ENCODE results near the gene PRCP. TPM values are rescaled to one million over a fixed set of nuclear protein-coding genes. Genes with fewer than 3 reads are reported as not detected.

PRCP gene
- total and polyA plus RNA-seq, 2 donors from 2014 or later, result 115 to 202 TPM

DNA sequence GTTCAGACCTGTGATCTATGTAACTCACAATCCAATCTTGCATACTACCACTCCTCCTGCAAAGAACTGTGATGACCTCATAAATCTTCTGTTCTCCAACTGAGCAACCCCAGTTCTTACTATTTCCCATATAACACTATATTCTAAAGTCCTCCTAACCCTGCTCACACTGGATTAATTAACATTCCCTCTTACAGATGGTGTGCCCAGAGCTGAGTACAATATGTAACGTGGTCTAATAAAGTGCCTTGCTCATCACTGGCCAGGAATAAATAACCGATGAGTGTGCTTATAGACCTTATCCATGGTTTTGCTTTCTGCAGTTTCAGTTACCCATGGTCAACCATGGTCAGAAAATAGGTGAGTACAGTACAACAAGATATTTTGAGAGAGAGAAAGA is 28.6 kb downstream of the PRCP start:
- no peaks in the 10 kb centered on the region for H3K27me3 ChIP-seq (ENCODE audit: control insufficient read depth, insufficient read depth, low read length)
- no peak for FAIRE-seq
- intact Hi-C loops (cut with DNase I), result no loop called here

GRCh38 chr11:82869657-82870056 is 30.6 kb downstream of the PRCP start:
- DNase-seq, result no peak
- Histone ChIP-seq H3K27me3 (ENCODE audit: control insufficient read depth, insufficient read depth, low read length) (no peaks in the 10 kb centered on the region), H3K9ac (ENCODE audit: low read length in 3 of 3) (no peak overlapping the region), H3K4me1 (ENCODE audit: control insufficient read depth in 2 of 3, insufficient read depth in 2 of 3, low read depth in 1 of 3, low read length in 3 of 3) (peaks cover 0 to 14% (median 9%) of the 10 kb centered on the region in 3 donors), H3K9me3 (ENCODE audit: control insufficient read depth in 2 of 3, insufficient read depth in 1 of 3, low read length in 3 of 3) (no peaks in the 10 kb centered on the region), H3K36me3 (ENCODE audit: control insufficient read depth in 2 of 3, insufficient read depth in 3 of 3, low read length in 3 of 3) (no peaks in the 10 kb centered on the region), H3K4me3 (ENCODE audit: low read length in 3 of 3) (no peak overlapping the region), H3K27ac (ENCODE audit: low read depth in 2 of 2, low read length in 2 of 2) (no peak overlapping the region)
- intact Hi-C loops (cut with DNase I), result no loop called here
- FAIRE-seq, result no peak
- TF ChIP-seq, protein P1, sequence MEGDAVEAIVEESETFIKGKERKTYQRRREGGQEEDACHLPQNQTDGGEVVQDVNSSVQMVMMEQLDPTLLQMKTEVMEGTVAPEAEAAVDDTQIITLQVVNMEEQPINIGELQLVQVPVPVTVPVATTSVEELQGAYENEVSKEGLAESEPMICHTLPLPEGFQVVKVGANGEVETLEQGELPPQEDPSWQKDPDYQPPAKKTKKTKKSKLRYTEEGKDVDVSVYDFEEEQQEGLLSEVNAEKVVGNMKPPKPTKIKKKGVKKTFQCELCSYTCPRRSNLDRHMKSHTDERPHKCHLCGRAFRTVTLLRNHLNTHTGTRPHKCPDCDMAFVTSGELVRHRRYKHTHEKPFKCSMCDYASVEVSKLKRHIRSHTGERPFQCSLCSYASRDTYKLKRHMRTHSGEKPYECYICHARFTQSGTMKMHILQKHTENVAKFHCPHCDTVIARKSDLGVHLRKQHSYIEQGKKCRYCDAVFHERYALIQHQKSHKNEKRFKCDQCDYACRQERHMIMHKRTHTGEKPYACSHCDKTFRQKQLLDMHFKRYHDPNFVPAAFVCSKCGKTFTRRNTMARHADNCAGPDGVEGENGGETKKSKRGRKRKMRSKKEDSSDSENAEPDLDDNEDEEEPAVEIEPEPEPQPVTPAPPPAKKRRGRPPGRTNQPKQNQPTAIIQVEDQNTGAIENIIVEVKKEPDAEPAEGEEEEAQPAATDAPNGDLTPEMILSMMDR (IDR thresholded peaks at IDR 0.05; ENCODE audit: borderline replicate concordance, extremely low read depth, insufficient read depth), result no peak

More for the DNA sequence above, 28.6 kb downstream of the PRCP start:
- Histone ChIP-seq H3K4me1 (ENCODE audit: control insufficient read depth in 2 of 3, insufficient read depth in 2 of 3, low read depth in 1 of 3, low read length in 3 of 3) (peaks cover 0 to 18% (median 9%) of the 10 kb centered on the region in 3 donors), H3K9ac (ENCODE audit: low read length in 3 of 3) (no peak overlapping the region), H3K4me3 (ENCODE audit: low read length in 3 of 3) (no peak overlapping the region), H3K9me3 (ENCODE audit: control insufficient read depth in 2 of 3, insufficient read depth in 1 of 3, low read length in 3 of 3) (no peaks in the 10 kb centered on the region), H3K27ac (ENCODE audit: low read depth in 2 of 2, low read length in 2 of 2) (no peak overlapping the region), H3K36me3 (ENCODE audit: control insufficient read depth in 2 of 3, insufficient read depth in 3 of 3, low read length in 3 of 3) (no peaks in the 10 kb centered on the region)
- no peak for DNase-seq
- TF ChIP-seq, protein P1 (IDR thresholded peaks at IDR 0.05; ENCODE audit: borderline replicate concordance, extremely low read depth, insufficient read depth), result no peak

GRCh38 chr11:82867495-82868082 is 32.6 kb downstream of the PRCP start:
- Histone ChIP-seq H3K4me1 (ENCODE audit: control insufficient read depth in 2 of 3, insufficient read depth in 2 of 3, low read depth in 1 of 3, low read length in 3 of 3) (peaks cover 0 to 14% (median 9%) of the 10 kb centered on the region in 3 donors), H3K9ac (ENCODE audit: low read length in 3 of 3) (no peak overlapping the region), H3K9me3 (ENCODE audit: control insufficient read depth in 2 of 3, insufficient read depth in 1 of 3, low read length in 3 of 3) (no peaks in the 10 kb centered on the region), H3K4me3 (ENCODE audit: low read length in 3 of 3) (peak overlapping the region in 2 of 3 donors; percentile 4 to 37), H3K27me3 (ENCODE audit: control insufficient read depth, insufficient read depth, low read length) (no peaks in the 10 kb centered on the region), H3K27ac (ENCODE audit: low read depth in 2 of 2, low read length in 2 of 2) (no peak overlapping the region), H3K36me3 (ENCODE audit: control insufficient read depth in 2 of 3, insufficient read depth in 3 of 3, low read length in 3 of 3) (no peaks in the 10 kb centered on the region)
- intact Hi-C loops (cut with DNase I), result no loop called here
- TF ChIP-seq, protein P1 (IDR thresholded peaks at IDR 0.05; ENCODE audit: borderline replicate concordance, extremely low read depth, insufficient read depth), result peak; percentile 75
- DNase-seq (peak in 4 of 5 donors; percentile 66 to 91 (median 86)), FAIRE-seq (no peak)
